ENCODE results near the gene LSM4. TPM values are rescaled to one million over a fixed set of nuclear protein-coding genes. Genes with fewer than 3 reads are reported as not detected.

LSM4 gene
- total and polyA plus RNA-seq, 10 of the 15 experiments (the other 5 are each of a cell fraction or from before 2014, with no cell fraction given): 12.6 to 652 (median 217) TPM

GRCh38 chr19:18340990-18341868 lies 18.4 kb upstream of the LSM4 start (continued):
- TF ChIP-seq MXI1 (IDR thresholded peaks at IDR 0.05; ENCODE audit: low read depth, low read length) (peak; percentile 56), BHLHE40 (IDR thresholded peaks at IDR 0.05; ENCODE audit: borderline replicate concordance in 1 of 2, low read depth in 2 of 2, low read length in 1 of 2) (peak in 1 of 2 experiments; percentile 3; a peak in 1 of 4 replicates), POLR2A (IDR thresholded peaks at IDR 0.05; ENCODE audit: low read depth, low read length) (peak; percentile 59; the same call in 1 of the 2 replicates), EED (IDR thresholded peaks at IDR 0.05; ENCODE audit: low read depth) (peak; percentile 29; the same call in 1 of the 2 replicates), MAX (IDR thresholded peaks at IDR 0.05; ENCODE audit: low read depth, low read length) (peak; percentile 66), POU2F2 (IDR thresholded peaks at IDR 0.05; ENCODE audit: borderline replicate concordance, low read depth, low read length) (0 out of 3 replicates have a peak, but pooled peaks have one; percentile 9), CREB1 (IDR thresholded peaks at IDR 0.05; ENCODE audit: low read depth) (0 out of 2 replicates have a peak, but pooled peaks have one; percentile 31), IKZF2 (IDR thresholded peaks at IDR 0.05) (peak; percentile 23 to 48; a peak in 2 of 4 replicates), NR2F1 (conservative IDR thresholded peaks at IDR 0.05) (peak; percentile 85), ATF3 (IDR thresholded peaks at IDR 0.05; ENCODE audit: borderline replicate concordance, extremely low read depth, low read depth, low read length) (peak; percentile 61; the same call in 1 of the 2 replicates), IRF4 (IDR thresholded peaks at IDR 0.05; ENCODE audit: low read depth, low read length) (no peak), ZNF592 (IDR thresholded peaks at IDR 0.05) (no peak), KLF5 (IDR thresholded peaks at IDR 0.05; ENCODE audit: partially characterized antibody) (no peak), RUNX3 (IDR thresholded peaks at IDR 0.05; ENCODE audit: low read length) (peak; percentile 42), RAD51 (IDR thresholded peaks at IDR 0.05) (peak; percentile 93), HDGF (IDR thresholded peaks at IDR 0.05) (no peak), POLR2AphosphoS2 (IDR thresholded peaks at IDR 0.05; ENCODE audit: low read depth, low read length) (no peak), SMAD5 (IDR thresholded peaks at IDR 0.05; ENCODE audit: low read depth) (no peak), CTCF (IDR thresholded peaks at IDR 0.05 in 2 of 3, conservative IDR thresholded peaks at IDR 0.05 in 1 of 3; ENCODE audit: control insufficient read depth in 2 of 3, extremely low read depth in 1 of 3, insufficient read depth in 1 of 3, low read depth in 3 of 3, low read length in 3 of 3) (peak in 1 of 3 experiments; percentile 12; a peak in 1 of 6 replicates), TARDBP (IDR thresholded peaks at IDR 0.05; ENCODE audit: borderline replicate concordance) (0 out of 2 replicates have a peak, but pooled peaks have one; percentile 52), RCOR1 (conservative IDR thresholded peaks at IDR 0.05; ENCODE audit: low read depth, low read length) (no peak)
- TF ChIP-seq, protein P1, sequence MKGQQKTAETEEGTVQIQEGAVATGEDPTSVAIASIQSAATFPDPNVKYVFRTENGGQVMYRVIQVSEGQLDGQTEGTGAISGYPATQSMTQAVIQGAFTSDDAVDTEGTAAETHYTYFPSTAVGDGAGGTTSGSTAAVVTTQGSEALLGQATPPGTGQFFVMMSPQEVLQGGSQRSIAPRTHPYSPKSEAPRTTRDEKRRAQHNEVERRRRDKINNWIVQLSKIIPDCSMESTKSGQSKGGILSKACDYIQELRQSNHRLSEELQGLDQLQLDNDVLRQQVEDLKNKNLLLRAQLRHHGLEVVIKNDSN (IDR thresholded peaks at IDR 0.05; ENCODE audit: borderline replicate concordance, extremely low read length, insufficient read depth, low read depth, low read length): peak; percentile 91
